Type B pancreatic cell (in vitro differentiated cells): ENCODE data around the gene SCNN1G. TPM values are rescaled to one million over a fixed set of nuclear protein-coding genes. Genes with fewer than 3 reads are reported as not detected.

Source experiments
- DNase-seq: peaks from one replicate; pipeline ENCODE4 v3.0.0; 2021; ENCODE audit warnings: mixed read lengths; ENCODE audit not compliant: unreplicated experiment; ENCODE audit errors: extremely low spot score
- H3K27ac Mint-ChIP-seq: 2 replicates; pipeline ENCODE4 v1.8.0; 2021; ENCODE audit warnings: mild to moderate bottlenecking, mixed read lengths
- H3K27me3 Mint-ChIP-seq: 2 replicates; pipeline ENCODE4 v1.8.0; 2021; ENCODE audit warnings: mixed read lengths
- H3K36me3 Mint-ChIP-seq: 2 replicates; pipeline ENCODE4 v1.8.0; 2021; ENCODE audit warnings: mixed read lengths
- H3K4me1 Mint-ChIP-seq: one replicate; pipeline ENCODE4 v1.8.0; 2021; ENCODE audit warnings: mixed read lengths; ENCODE audit not compliant: unreplicated experiment
- H3K4me3 Mint-ChIP-seq: 2 replicates; pipeline ENCODE4 v1.8.0; 2021; ENCODE audit warnings: mild to moderate bottlenecking, mixed read lengths
- H3K9me3 Mint-ChIP-seq: 2 replicates; pipeline ENCODE4 v1.8.0; 2021; ENCODE audit warnings: mixed read lengths
- CTCF ChIP-seq: fragments of 200-600 bp; sonication (generic); conservative IDR thresholded peaks from 2 replicates; pipeline ENCODE4 v1.5.0; 2021; ENCODE audit warnings: antibody characterized with exemption, mild to moderate bottlenecking
- total RNA-seq: library from RNA; stranded (reverse); gene quantifications from 2 replicates; pipeline ENCODE4 v1.2.1, GENCODE V29; 2021; ENCODE audit warnings: low replicate concordance

SCNN1G gene
- total RNA-seq, 1 donor from 2014 or later: 1.3 TPM

GRCh38 chr16:23156110-23156509 is 26.4 kb upstream of the SCNN1G start:
- H3K36me3 Mint-ChIP-seq: no peaks in the 10 kb centered on the region
- no peak overlapping the region for H3K4me3 Mint-ChIP-seq
- H3K9me3 Mint-ChIP-seq: peaks cover 6% of the 10 kb centered on the region
- no peak for TF ChIP-seq CTCF
- no peaks in the 10 kb centered on the region for H3K4me1 Mint-ChIP-seq
- H3K27me3 Mint-ChIP-seq: peaks cover 31% of the 10 kb centered on the region
- no peak overlapping the region for H3K27ac Mint-ChIP-seq
- no peak for DNase-seq

GRCh38 chr16:23156946-23157460 is 25.5 kb upstream of the SCNN1G start:
- no peak overlapping the region for H3K27ac Mint-ChIP-seq
- H3K36me3 Mint-ChIP-seq: no peaks in the 10 kb centered on the region
- H3K4me1 Mint-ChIP-seq: no peaks in the 10 kb centered on the region
- no peak for DNase-seq
- H3K27me3 Mint-ChIP-seq: peaks cover 27% of the 10 kb centered on the region
- TF ChIP-seq CTCF: no peak
- H3K9me3 Mint-ChIP-seq: peaks cover 6% of the 10 kb centered on the region
- H3K4me3 Mint-ChIP-seq: no peak overlapping the region

DNA sequence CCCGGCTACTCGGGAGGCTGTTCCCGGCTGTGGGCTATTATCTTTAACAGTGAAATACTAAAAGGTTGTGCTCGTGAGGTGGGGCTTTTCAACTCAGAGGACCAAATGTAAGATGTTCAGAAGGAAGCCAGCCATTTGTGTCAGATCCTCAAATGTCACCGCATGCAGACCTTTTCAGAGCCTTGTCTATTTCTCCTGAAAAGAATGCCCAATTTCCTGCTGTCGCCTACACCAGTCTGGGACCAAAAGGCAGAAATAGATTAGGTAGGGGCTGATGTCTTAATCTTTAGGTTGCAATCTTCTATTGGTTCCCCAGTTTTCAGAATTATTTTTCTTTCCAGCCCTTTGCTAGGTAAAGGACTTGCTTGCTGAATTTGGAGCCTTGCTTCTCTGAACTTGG is 24.4 kb upstream of the SCNN1G start:
- no peak for TF ChIP-seq CTCF
- no peaks in the 10 kb centered on the region for H3K36me3 Mint-ChIP-seq

GRCh38 chr16:23160082-23160481 is 22.5 kb upstream of the SCNN1G start:
- H3K36me3 Mint-ChIP-seq: no peaks in the 10 kb centered on the region
- peaks cover 23% of the 10 kb centered on the region for H3K27me3 Mint-ChIP-seq
- TF ChIP-seq CTCF: no peak
- no peak overlapping the region for H3K27ac Mint-ChIP-seq
- no peak for DNase-seq
- H3K4me1 Mint-ChIP-seq: no peaks in the 10 kb centered on the region
- H3K9me3 Mint-ChIP-seq: peaks cover 6% of the 10 kb centered on the region
- H3K4me3 Mint-ChIP-seq: no peak overlapping the region

More for the DNA sequence above, 24.4 kb upstream of the SCNN1G start:
- DNase-seq: no peak
- Mint-ChIP-seq H3K9me3 (peaks cover 6% of the 10 kb centered on the region), H3K27me3 (peaks cover 24% of the 10 kb centered on the region), H3K4me1 (no peaks in the 10 kb centered on the region), H3K27ac (no peak overlapping the region), H3K4me3 (no peak overlapping the region)

- Mint-ChIP-seq H3K27ac (no peak overlapping the region), H3K4me3 (no peak overlapping the region), H3K9me3 (peaks cover 6% of the 10 kb centered on the region), H3K27me3 (peaks cover 18% of the 10 kb centered on the region), H3K4me1 (no peaks in the 10 kb centered on the region), H3K36me3 (no peaks in the 10 kb centered on the region)
- no peak for DNase-seq
- TF ChIP-seq CTCF: no peak
Observed at GRCh38 chr16:23160574-23160973, 22.0 kb upstream of the SCNN1G start.

DNA sequence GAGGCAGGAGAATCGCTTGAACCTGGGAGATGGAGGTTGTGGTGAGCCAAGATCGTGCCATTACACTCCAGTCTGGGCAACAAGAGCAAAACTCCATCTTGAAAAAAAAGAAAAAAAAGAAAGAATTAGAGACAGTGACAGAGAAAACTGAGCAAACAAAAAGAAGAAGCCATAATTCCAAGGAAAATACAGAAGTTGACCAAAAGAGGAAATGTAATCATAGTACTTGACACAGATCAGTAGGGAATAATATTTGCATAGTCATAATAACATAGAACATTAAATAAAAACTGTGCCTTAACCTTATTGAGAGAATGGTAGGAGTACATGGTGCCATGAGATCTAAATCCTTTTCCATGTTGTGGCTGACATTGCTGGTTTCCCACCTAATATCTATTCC is 18.6 kb upstream of the SCNN1G start:
- Mint-ChIP-seq H3K4me3 (no peak overlapping the region), H3K27ac (no peak overlapping the region), H3K4me1 (no peaks in the 10 kb centered on the region), H3K9me3 (peaks cover 6% of the 10 kb centered on the region), H3K36me3 (no peaks in the 10 kb centered on the region), H3K27me3 (peaks cover 12% of the 10 kb centered on the region)
- TF ChIP-seq CTCF: no peak
- no peak for DNase-seq
